Osteoblast (primary cell): Measurements from ENCODE around the gene IFT122. TPM values are rescaled to one million over a fixed set of nuclear protein-coding genes. Genes with fewer than 3 reads are reported as not detected.

ENCODE experiments used
- DNase-seq: peaks from one replicate; pipeline ENCODE4 v3.0.0; 2011; ENCODE audit warnings: low spot score, mixed read lengths; ENCODE audit not compliant: insufficient read length; ENCODE audit errors: missing footprints
- H2AFZ ChIP-seq: 2 replicates; pipeline ENCODE4 v1.6.0; 2011; ENCODE audit warnings: mild to moderate bottlenecking, low read length
- H3K27ac ChIP-seq: 2 replicates; pipeline ENCODE4 v1.5.1; 2011; ENCODE audit warnings: mild to moderate bottlenecking, low read depth, low read length, moderate library complexity
- H3K27me3 ChIP-seq: 2 replicates; pipeline ENCODE4 v1.6.0; 2012; ENCODE audit warnings: mild to moderate bottlenecking, control low read depth, inconsistent platforms, low read length, moderate library complexity; ENCODE audit not compliant: insufficient read depth
- H3K36me3 ChIP-seq: 2 replicates; pipeline ENCODE4 v1.5.1; 2011; ENCODE audit warnings: mild to moderate bottlenecking, low read length, control low read depth, moderate library complexity; ENCODE audit not compliant: insufficient read depth
- H3K4me1 ChIP-seq: 2 replicates; pipeline ENCODE4 v1.5.1; 2011; ENCODE audit warnings: mild to moderate bottlenecking, low read length, control low read depth, moderate library complexity; ENCODE audit not compliant: insufficient read depth
- H3K4me2 ChIP-seq: 2 replicates; pipeline ENCODE4 v1.6.0; 2011; ENCODE audit warnings: mild to moderate bottlenecking, low read length; ENCODE audit not compliant: insufficient read depth
- H3K4me3 ChIP-seq: fragments of 200-600 bp; sonication (generic); 3 replicates; pipeline ENCODE4 v1.5.1; 2012; ENCODE audit warnings: mild to moderate bottlenecking, low read length, inconsistent platforms; ENCODE audit not compliant: insufficient read depth
- H3K79me2 ChIP-seq: 2 replicates; pipeline ENCODE4 v1.6.0; 2012; ENCODE audit warnings: mild to moderate bottlenecking, low read length, control low read depth, inconsistent platforms; ENCODE audit not compliant: insufficient read depth
- H3K9me3 ChIP-seq: 2 replicates; pipeline ENCODE4 v1.5.1; 2011; ENCODE audit warnings: low read depth, low read length, control low read depth
- H4K20me1 ChIP-seq: 2 replicates; pipeline ENCODE4 v1.6.0; 2012; ENCODE audit warnings: mild to moderate bottlenecking, low read length, control low read depth; ENCODE audit not compliant: insufficient read depth
- total RNA-seq: library from RNA; depleted of rRNA; stranded (reverse); fragments of >200 nt; gene quantifications from 2 replicates; pipeline ENCODE4 v1.2.3, GENCODE V29; 2012
- TF ChIP-seq, protein P1 (sequence below): IDR thresholded peaks from 2 replicates; pipeline ENCODE4 v1.5.1; 2011; ENCODE audit warnings: mild to moderate bottlenecking, low read depth, low read length, moderate library complexity; ENCODE audit errors: extremely low read depth

IFT122 gene
- total RNA-seq, 1 donor = 30.4 TPM

DNA sequence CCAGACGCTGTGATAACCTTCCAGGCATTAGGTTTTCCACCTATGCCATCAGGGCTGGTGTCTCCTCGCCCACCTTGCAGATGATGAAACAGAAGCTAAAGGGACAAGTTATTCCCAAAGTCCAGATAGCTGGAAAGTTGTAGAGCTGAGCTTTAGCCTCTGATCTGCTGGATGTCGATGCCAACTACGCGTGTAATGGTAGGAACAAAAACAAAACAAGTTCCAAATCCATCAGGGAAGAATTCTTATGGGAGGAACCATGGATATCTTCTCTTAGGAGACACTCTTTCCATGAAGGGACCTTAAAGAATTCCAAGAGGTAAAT, 60.3 kb downstream of the IFT122 start:
- no peaks in the 10 kb centered on the region for H3K9me3 ChIP-seq
- no peak for DNase-seq
- TF ChIP-seq, protein P1, sequence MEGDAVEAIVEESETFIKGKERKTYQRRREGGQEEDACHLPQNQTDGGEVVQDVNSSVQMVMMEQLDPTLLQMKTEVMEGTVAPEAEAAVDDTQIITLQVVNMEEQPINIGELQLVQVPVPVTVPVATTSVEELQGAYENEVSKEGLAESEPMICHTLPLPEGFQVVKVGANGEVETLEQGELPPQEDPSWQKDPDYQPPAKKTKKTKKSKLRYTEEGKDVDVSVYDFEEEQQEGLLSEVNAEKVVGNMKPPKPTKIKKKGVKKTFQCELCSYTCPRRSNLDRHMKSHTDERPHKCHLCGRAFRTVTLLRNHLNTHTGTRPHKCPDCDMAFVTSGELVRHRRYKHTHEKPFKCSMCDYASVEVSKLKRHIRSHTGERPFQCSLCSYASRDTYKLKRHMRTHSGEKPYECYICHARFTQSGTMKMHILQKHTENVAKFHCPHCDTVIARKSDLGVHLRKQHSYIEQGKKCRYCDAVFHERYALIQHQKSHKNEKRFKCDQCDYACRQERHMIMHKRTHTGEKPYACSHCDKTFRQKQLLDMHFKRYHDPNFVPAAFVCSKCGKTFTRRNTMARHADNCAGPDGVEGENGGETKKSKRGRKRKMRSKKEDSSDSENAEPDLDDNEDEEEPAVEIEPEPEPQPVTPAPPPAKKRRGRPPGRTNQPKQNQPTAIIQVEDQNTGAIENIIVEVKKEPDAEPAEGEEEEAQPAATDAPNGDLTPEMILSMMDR = no peak

DNA sequence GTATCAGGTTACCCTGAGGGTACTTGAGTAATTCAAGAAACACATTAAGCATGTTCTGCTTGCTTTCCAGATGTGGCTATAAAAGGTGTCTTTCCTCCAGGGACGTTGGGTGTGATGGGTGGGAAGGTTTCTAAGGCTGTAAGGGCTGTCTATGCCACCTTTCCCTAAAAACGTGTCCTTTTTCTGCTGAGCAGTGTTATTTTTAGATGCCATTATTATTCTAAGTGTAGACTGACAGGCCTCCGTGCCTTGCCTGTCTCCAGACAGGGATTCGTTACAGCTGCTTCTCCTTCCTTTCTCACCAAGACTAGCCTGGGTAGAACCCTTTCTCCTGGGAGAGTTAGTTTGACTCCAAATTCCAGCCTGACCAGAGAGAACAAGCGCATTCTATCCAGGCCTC, 61.6 kb downstream of the IFT122 start:
- no peaks in the 10 kb centered on the region for H3K79me2 ChIP-seq
- H3K4me2 ChIP-seq = no peak overlapping the region
- peaks cover 58% of the 10 kb centered on the region for H3K36me3 ChIP-seq
- no peak overlapping the region for H3K4me3 ChIP-seq
- DNase-seq = no peak
- TF ChIP-seq, protein P1 = no peak
- H3K9me3 ChIP-seq = no peaks in the 10 kb centered on the region
- H4K20me1 ChIP-seq = no peaks in the 10 kb centered on the region
- H3K27ac ChIP-seq = no peak overlapping the region
- H2AFZ ChIP-seq = no peak overlapping the region
- peaks cover 4% of the 10 kb centered on the region for H3K4me1 ChIP-seq
- H3K27me3 ChIP-seq = no peaks in the 10 kb centered on the region

More for the DNA sequence above, 60.3 kb downstream of the IFT122 start:
- Histone ChIP-seq H2AFZ (no peak overlapping the region), H4K20me1 (no peaks in the 10 kb centered on the region), H3K27ac (no peak overlapping the region), H3K4me2 (no peak overlapping the region), H3K4me1 (peaks cover 8% of the 10 kb centered on the region), H3K79me2 (no peaks in the 10 kb centered on the region), H3K36me3 (peaks cover 45% of the 10 kb centered on the region), H3K4me3 (no peak overlapping the region), H3K27me3 (no peaks in the 10 kb centered on the region)

DNA sequence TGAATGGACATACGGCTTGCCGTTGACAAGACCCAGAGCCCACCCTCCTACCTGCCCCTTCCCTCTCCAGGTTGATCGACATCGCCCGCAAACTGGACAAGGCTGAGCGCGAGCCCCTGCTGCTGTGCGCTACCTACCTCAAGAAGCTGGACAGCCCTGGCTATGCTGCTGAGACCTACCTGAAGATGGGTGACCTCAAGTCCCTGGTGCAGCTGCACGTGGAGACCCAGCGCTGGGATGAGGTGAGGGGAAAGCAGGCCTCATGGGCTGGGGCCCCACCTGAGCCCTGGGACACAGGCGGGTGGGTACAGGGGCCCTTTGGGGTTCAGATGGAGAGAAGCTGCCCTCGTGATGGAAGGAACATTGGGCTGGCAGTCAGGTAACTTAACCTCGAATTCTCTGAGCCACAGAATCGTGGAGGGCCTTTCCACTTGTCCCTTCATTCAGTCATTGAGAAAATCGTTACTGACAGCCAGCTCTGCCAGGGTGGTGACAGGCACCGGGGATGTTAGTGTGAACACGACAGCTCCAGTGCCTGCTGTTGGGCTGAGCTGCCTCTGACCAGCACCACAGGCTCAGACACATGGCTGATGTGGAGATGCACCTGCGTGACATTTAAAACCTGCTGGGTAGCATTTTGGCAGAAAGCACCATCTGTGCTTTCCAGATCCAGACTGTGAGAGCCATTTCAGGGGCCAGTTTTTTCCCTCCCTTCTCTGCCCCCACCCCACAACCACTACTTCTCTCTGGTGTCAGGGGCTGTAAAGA, 62.8 kb downstream of the IFT122 start:
- Histone ChIP-seq H3K4me3 (no peak overlapping the region), H3K4me1 (peaks cover 4% of the 10 kb centered on the region), H3K9me3 (no peaks in the 10 kb centered on the region), H3K4me2 (no peak overlapping the region), H3K36me3 (peaks cover 67% of the 10 kb centered on the region), H3K27me3 (no peaks in the 10 kb centered on the region), H2AFZ (no peak overlapping the region), H3K79me2 (no peaks in the 10 kb centered on the region), H3K27ac (no peak overlapping the region), H4K20me1 (no peaks in the 10 kb centered on the region)
- DNase-seq = no peak
- TF ChIP-seq, protein P1 = no peak

DNA sequence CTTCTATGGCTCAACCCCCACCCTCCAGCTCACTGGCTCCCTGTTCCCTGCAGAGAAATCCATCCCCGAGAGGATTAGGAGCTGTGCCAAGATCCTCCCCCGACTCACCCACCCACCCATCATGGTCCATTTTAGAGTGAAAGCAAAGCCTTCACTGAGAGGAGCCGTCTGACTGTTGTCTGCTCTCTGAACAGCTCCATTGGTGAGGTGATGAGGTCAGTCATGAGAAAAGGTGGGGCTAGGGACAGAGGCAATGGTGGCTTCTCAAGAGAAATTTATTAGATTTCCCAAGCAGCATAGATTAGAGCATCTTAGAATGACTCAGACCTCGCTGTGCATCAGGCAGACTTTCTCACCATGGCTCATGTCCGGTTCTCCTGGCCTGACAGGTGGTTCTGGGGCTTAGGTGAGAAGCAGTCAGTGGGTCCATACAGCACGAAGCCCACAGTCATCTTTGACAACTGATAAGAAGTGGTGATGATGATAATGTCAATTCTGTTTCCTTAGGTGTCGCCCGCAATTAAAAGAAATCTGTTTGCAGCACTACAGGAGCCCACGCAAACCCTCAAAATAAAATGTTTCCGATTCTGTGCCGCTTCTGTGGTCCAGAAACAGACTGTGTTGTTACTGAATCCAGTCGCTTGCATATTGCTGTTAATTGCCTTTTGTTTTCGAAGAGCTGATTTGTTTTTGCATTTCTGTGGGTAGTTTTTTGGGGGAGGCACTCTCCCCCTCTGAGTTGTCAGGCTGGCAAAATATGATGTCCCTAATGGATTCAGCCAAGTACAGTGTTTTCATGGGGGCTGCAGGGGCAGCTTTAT, 63.7 kb downstream of the IFT122 start:
- H3K4me2 ChIP-seq = no peak overlapping the region
- DNase-seq = no peak
- no peak overlapping the region for H3K4me3 ChIP-seq
- H3K4me1 ChIP-seq = peaks cover 3% of the 10 kb centered on the region
- H3K27me3 ChIP-seq = no peaks in the 10 kb centered on the region
- H3K79me2 ChIP-seq = no peaks in the 10 kb centered on the region
- TF ChIP-seq, protein P1 = no peak
- H2AFZ ChIP-seq = no peak overlapping the region
- peaks cover 70% of the 10 kb centered on the region for H3K36me3 ChIP-seq
- H3K27ac ChIP-seq = no peak overlapping the region
- no peaks in the 10 kb centered on the region for H3K9me3 ChIP-seq
- no peaks in the 10 kb centered on the region for H4K20me1 ChIP-seq
